Measurements from ENCODE around the gene ELANE. TPM values are rescaled to one million over a fixed set of nuclear protein-coding genes. Genes with fewer than 3 reads are reported as not detected.

The ELANE gene
- total and polyA plus RNA-seq, 10 donors = 2.8 to 137 (median 9.8) TPM

- H3K9me3 ChIP-seq = no peaks in the 10 kb centered on the region
- WGBS, 5 donors = 89 to 95% (median 94%) methylated on average over 22 of the region's 22 CpGs
- no peak overlapping the region for H3K4me3 ChIP-seq
- no peaks in the 10 kb centered on the region for H3K4me1 ChIP-seq
- H3K27me3 ChIP-seq (replicated peaks in 1 of 7) = no peaks in the 10 kb centered on the region
- peaks cover 0 to 100% (median 76%) of the 10 kb centered on the region in 6 donors for H3K36me3 ChIP-seq
- no peak for DNase-seq
- intact Hi-C loops (cut with DNase I; ENCODE audit: low total_unique reads) = no loop called here
- TF ChIP-seq POLR2A (IDR thresholded peaks at IDR 0.05) = no peak
- TF ChIP-seq POLR2AphosphoS5 (IDR thresholded peaks at IDR 0.05) = peak in 1 of 3 donors; percentile 22
- no peak overlapping the region for H3K27ac ChIP-seq
These were observed 31.6 kb downstream of the ELANE start for GRCh38 chr19:883661-884211.

- DNase-seq = no peak
- Histone ChIP-seq H3K27me3 (replicated peaks in 1 of 7) (no peaks in the 10 kb centered on the region), H3K36me3 (peaks cover 0 to 100% (median 80%) of the 10 kb centered on the region in 6 donors), H3K27ac (no peak overlapping the region), H3K4me3 (no peak overlapping the region), H3K4me1 (no peaks in the 10 kb centered on the region), H3K9me3 (no peaks in the 10 kb centered on the region)
- no peak for TF ChIP-seq POLR2A (IDR thresholded peaks at IDR 0.05)
- no peak for TF ChIP-seq POLR2AphosphoS5 (IDR thresholded peaks at IDR 0.05)
- 93 to 96% (median 94%) methylated on average over 37 to 51 of the region's 51 CpGs for WGBS, 5 donors
- intact Hi-C loops (cut with DNase I; ENCODE audit: low total_unique reads) = no loop called here
These were observed 32.5 kb downstream of the ELANE start for GRCh38 chr19:884420-885211.

GRCh38 chr19:885536-886224 is 33.6 kb downstream of the ELANE start:
- H3K9me3 ChIP-seq = no peaks in the 10 kb centered on the region
- 96 to 97% (median 96%) methylated on average over 43 to 64 of the region's 64 CpGs for WGBS, 5 donors
- peak in 1 of 3 donors; percentile 19 for TF ChIP-seq POLR2AphosphoS5 (IDR thresholded peaks at IDR 0.05)
- no peak for TF ChIP-seq CTCF (IDR thresholded peaks at IDR 0.05 in 8 of 11, conservative IDR thresholded peaks at IDR 0.05 in 3 of 11)
- no peak for DNase-seq
- no peaks in the 10 kb centered on the region for H3K27me3 ChIP-seq (replicated peaks in 1 of 7)
- intact Hi-C loops (cut with DNase I; ENCODE audit: low total_unique reads) = no loop called here
- H3K36me3 ChIP-seq = peaks cover 0 to 100% (median 78%) of the 10 kb centered on the region in 6 donors
- H3K4me3 ChIP-seq = no peak overlapping the region
- no peak overlapping the region for H3K27ac ChIP-seq
- H3K4me1 ChIP-seq = peaks cover 0 to 4% (median 0%) of the 10 kb centered on the region in 6 donors

GRCh38 chr19:887072-887471 is 35.0 kb downstream of the ELANE start:
- TF ChIP-seq POLR2A (IDR thresholded peaks at IDR 0.05) (no peak), CTCF (IDR thresholded peaks at IDR 0.05 in 8 of 11, conservative IDR thresholded peaks at IDR 0.05 in 3 of 11) (no peak), POLR2AphosphoS5 (IDR thresholded peaks at IDR 0.05) (no peak)

More at GRCh38 chr19:887072-887471, 35.0 kb downstream of the ELANE start:
- intact Hi-C loops (cut with DNase I; ENCODE audit: low total_unique reads) = no loop called here
- Histone ChIP-seq H3K4me3 (no peak overlapping the region), H3K27me3 (replicated peaks in 1 of 7) (no peaks in the 10 kb centered on the region), H3K27ac (no peak overlapping the region), H3K9me3 (no peaks in the 10 kb centered on the region), H3K4me1 (peaks cover 2 to 16% (median 6%) of the 10 kb centered on the region in 6 donors), H3K36me3 (peaks cover 0 to 92% (median 65%) of the 10 kb centered on the region in 6 donors)
- DNase-seq = no peak
- WGBS, 5 donors = 82 to 91% (median 87%) methylated on average over 16 of the region's 16 CpGs
